K562 (cell line): ENCODE results near the gene MALAT1. TPM values are rescaled to one million over a fixed set of nuclear protein-coding genes. Genes with fewer than 3 reads are reported as not detected.

Experiments used
- ARID2 ChIP-seq: fragments of 450-650 bp; IDR thresholded peaks from 2 replicates; pipeline ENCODE4 v1.6.1; 2017; ENCODE audit warnings: antibody characterized with exemption, mild to moderate bottlenecking
- CBX3 ChIP-seq, 2 experiments: IDR thresholded peaks; 1 replicate in 1 of 2; 2 replicates in 1 of 2; pipeline ENCODE4 v1.6.1; 2012; ENCODE audit warnings: inconsistent platforms in 2 of 2, low read length in 2 of 2, borderline replicate concordance in 1 of 2, control low read depth in 1 of 2
- CCAR2 ChIP-seq: fragments of 200-400 bp; formaldehyde crosslinking; IDR thresholded peaks from 2 replicates; pipeline ENCODE4 v1.6.1; 2017; ENCODE audit warnings: mild to moderate bottlenecking, low read depth, low read length
- CEBPG ChIP-seq, 3 experiments: fragments of 200-800 bp in 1 of 3; sonication (Bioruptor generic) in 1 of 3; sonication (generic) in 1 of 3; formaldehyde crosslinking in 1 of 3; IDR thresholded peaks in 2 of 3; conservative IDR thresholded peaks in 1 of 3; 2 replicates each; pipeline versions ENCODE4 v1.6.1 to v1.8.0; 2016 to 2022; ENCODE audit warnings: missing compliant biosample characterization in 2 of 3, missing genetic modification characterization in 2 of 3, mild to moderate bottlenecking in 1 of 3, missing genetic modification reagents in 1 of 3
- ELF2 ChIP-seq: fragments of 250-450 bp; sonication (Bioruptor Pico); IDR thresholded peaks from 2 replicates; pipeline ENCODE4 v1.5.0; 2021; ENCODE audit warnings: mild to moderate bottlenecking
- EWSR1 ChIP-seq: fragments of 450-650 bp; IDR thresholded peaks from 2 replicates; pipeline ENCODE4 v1.6.1; 2018; ENCODE audit warnings: borderline replicate concordance, mild to moderate bottlenecking, low read depth, moderate library complexity; ENCODE audit not compliant: partially characterized antibody
- FOXP4 ChIP-seq: sonication (generic); formaldehyde crosslinking; IDR thresholded peaks from 2 replicates; pipeline ENCODE4 v1.8.0; 2022; ENCODE audit warnings: mild to moderate bottlenecking, missing genetic modification reagents, borderline replicate concordance
- HIVEP1 ChIP-seq: fragments of 250-450 bp; sonication (Bioruptor Pico); IDR thresholded peaks from 2 replicates; pipeline ENCODE4 v1.4.0; 2020; ENCODE audit warnings: mild to moderate bottlenecking
- HMGN3 ChIP-seq: IDR thresholded peaks from 2 replicates; pipeline ENCODE4 v1.6.1; 2011; ENCODE audit warnings: borderline replicate concordance, low read depth, mild to moderate bottlenecking, mixed read lengths, low read length; ENCODE audit not compliant: insufficient read length; ENCODE audit errors: extremely low read depth
- NFIC ChIP-seq: fragments of 450-650 bp; IDR thresholded peaks from 2 replicates; pipeline ENCODE4 v1.6.1; 2017; ENCODE audit warnings: mild to moderate bottlenecking, inconsistent platforms
- NR2C2 ChIP-seq, 2 experiments: fragments of 200-800 bp in 1 of 2; sonication (Bioruptor generic) in 1 of 2; sonication (generic) in 1 of 2; formaldehyde crosslinking in 1 of 2; IDR thresholded peaks; 2 replicates each; pipeline versions ENCODE4 v1.6.1 to v1.8.0; 2016 to 2022; ENCODE audit warnings: mild to moderate bottlenecking in 1 of 2, missing compliant biosample characterization in 1 of 2, missing genetic modification characterization in 1 of 2, missing genetic modification reagents in 1 of 2
- PHTF2 ChIP-seq: fragments of 250-450 bp; sonication (Bioruptor Pico); IDR thresholded peaks from 2 replicates; pipeline ENCODE4 v1.5.0; 2021; ENCODE audit warnings: mild to moderate bottlenecking
- SOX6 ChIP-seq: fragments of 450-650 bp; IDR thresholded peaks from 2 replicates; pipeline ENCODE4 v1.6.1; 2014; ENCODE audit warnings: mild to moderate bottlenecking
- ZBTB11 ChIP-seq, 3 experiments: fragments of 200-800 bp in 1 of 3; fragments of 250-450 bp in 1 of 3; fragments of 450-650 bp in 1 of 3; sonication (Bioruptor Pico) in 1 of 3; sonication (Bioruptor generic) in 1 of 3; formaldehyde crosslinking in 1 of 3; IDR thresholded peaks; 2 replicates each; pipeline versions ENCODE4 v1.6.1 to v1.8.0; 2016 to 2022; ENCODE audit warnings: mild to moderate bottlenecking in 2 of 3, missing genetic modification characterization in 2 of 3, missing compliant biosample characterization in 1 of 3, moderate library complexity in 1 of 3
- ZFP30 ChIP-seq: fragments of 250-450 bp; sonication (Bioruptor Pico); IDR thresholded peaks from 2 replicates; pipeline ENCODE4 v1.8.0; 2022; ENCODE audit warnings: moderate library complexity, mild to moderate bottlenecking, inconsistent platforms, borderline replicate concordance
- ZNF780A ChIP-seq: fragments of 250-450 bp; sonication (Bioruptor Pico); IDR thresholded peaks from 2 replicates; pipeline ENCODE4 v1.5.0; 2021; ENCODE audit warnings: mild to moderate bottlenecking
- polyA plus RNA-seq, 8 experiments: library from polyadenylated mRNA; depleted of rRNA in 4 of 8; stranded (reverse) in 5 of 8; unstranded in 3 of 8; fragments of >200 nt; fragmentation: Nextera tagmentation in 2 of 8; fragmentation: Illumina TruSeq in 1 of 8; extraction: Ambion mirVana in 2 of 8; extraction: Trizol in 1 of 8; gene quantifications; 2 replicates each; pipeline versions ENCODE4 v1.2.1 to v1.2.3, GENCODE V29; 2011 to 2014; ENCODE audit warnings: inconsistent platforms in 1 of 8, missing spikeins in 1 of 8
- total RNA-seq, 7 experiments: library from RNA; depleted of rRNA in 6 of 7; stranded (reverse); fragments of >200 nt in 6 of 7; fragmentation: Illumina TruSeq in 2 of 7; extraction: Trizol in 2 of 7; gene quantifications; 2 replicates each; pipeline versions ENCODE4 v1.2.1 to v1.2.3, GENCODE V29; 2011 to 2021; ENCODE audit warnings: low replicate concordance in 1 of 7
- TF ChIP-seq, protein P1 (sequence below): fragments of 450-650 bp; formaldehyde crosslinking; IDR thresholded peaks from 2 replicates; pipeline ENCODE4 v1.4.0; 2020; ENCODE audit warnings: mild to moderate bottlenecking, mixed read lengths

MALAT1 gene
- total and polyA plus RNA-seq, 9 of the 15 experiments (the other 6 are each of a cell fraction or from before 2014, with no cell fraction given) = 363 to 8,715 (median 2,351) TPM

- TF ChIP-seq FOXP4 (CRISPR knock-in tag) (no peak), EWSR1 (no peak), ARID2 (no peak), CCAR2 (no peak), ZBTB11 (CRISPR knock-in tag; IDR thresholded peaks at IDR 0.05) (peak in 1 of 3 experiments; percentile 55; a peak in 2 of 6 replicates), ZFP30 (CRISPR knock-in tag) (no peak), ELF2 (CRISPR knock-in tag) (no peak; the same call in 1 of the 2 replicates), ZNF780A (CRISPR knock-in tag) (no peak), SOX6 (peak; percentile 36; the same call in 1 of the 2 replicates), NFIC (peak; percentile 79), CEBPG (CRISPR knock-in tag; IDR thresholded peaks at IDR 0.05) (no peak), CEBPG (tag; conservative IDR thresholded peaks at IDR 0.05 in 1 of 2, IDR thresholded peaks at IDR 0.05 in 1 of 2) (0 out of 4 replicates have a peak, but pooled peaks of 1 of the 2 experiments have one; percentile 7), HMGN3 (no peak), PHTF2 (no peak), HIVEP1 (no peak), NR2C2 (CRISPR knock-in tag; IDR thresholded peaks at IDR 0.05) (no peak), NR2C2 (tag; IDR thresholded peaks at IDR 0.05) (0 out of 2 replicates have a peak, but pooled peaks have one; percentile 31), CBX3 (IDR thresholded peaks at IDR 0.05; ENCODE audit: borderline replicate concordance in 1 of 2, low read length in 2 of 2) (no peak)
- TF ChIP-seq, protein P1, sequence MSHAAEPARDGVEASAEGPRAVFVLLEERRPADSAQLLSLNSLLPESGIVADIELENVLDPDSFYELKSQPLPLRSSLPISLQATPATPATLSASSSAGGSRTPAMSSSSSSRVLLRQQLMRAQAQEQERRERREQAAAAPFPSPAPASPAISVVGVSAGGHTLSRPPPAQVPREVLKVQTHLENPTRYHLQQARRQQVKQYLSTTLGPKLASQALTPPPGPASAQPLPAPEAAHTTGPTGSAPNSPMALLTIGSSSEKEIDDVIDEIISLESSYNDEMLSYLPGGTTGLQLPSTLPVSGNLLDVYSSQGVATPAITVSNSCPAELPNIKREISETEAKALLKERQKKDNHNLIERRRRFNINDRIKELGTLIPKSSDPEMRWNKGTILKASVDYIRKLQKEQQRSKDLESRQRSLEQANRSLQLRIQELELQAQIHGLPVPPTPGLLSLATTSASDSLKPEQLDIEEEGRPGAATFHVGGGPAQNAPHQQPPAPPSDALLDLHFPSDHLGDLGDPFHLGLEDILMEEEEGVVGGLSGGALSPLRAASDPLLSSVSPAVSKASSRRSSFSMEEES (CRISPR knock-in tag) = no peak
Observed at GRCh38 chr11:65492637-65493366, 6.0 kb upstream of the MALAT1 start (continued).
